Naive thymus-derived CD4-positive, alpha-beta T cell (primary cell): Measurements from ENCODE around the gene GRHL3. TPM values are rescaled to one million over a fixed set of nuclear protein-coding genes. Genes with fewer than 3 reads are reported as not detected.

Source experiments
- ATAC-seq: fragments of 150-1000 bp; cut with Tn5 transposase; 2 replicates; pipeline ENCODE4 v1.10.0; 2021; ENCODE audit warnings: mild to moderate bottlenecking, moderate library complexity
- CTCF ChIA-PET: fragments of 350-600 bp; sonication (Branson Sonifier 250); formaldehyde crosslinking; loops from one replicate; lab custom pipeline; 2021; ENCODE audit warnings: antibody characterized with exemption; lab: Charles Lee
- POLR2A ChIA-PET: fragments of 350-600 bp; sonication (Branson Sonifier 250); formaldehyde crosslinking; loops from one replicate; lab custom pipeline; 2021; ENCODE audit warnings: antibody characterized with exemption, inconsistent platforms; lab: Charles Lee
- DNase-seq, 9 donors: peaks; one replicate each; pipeline versions ENCODE4 v3.0.0 to v3.0.0-alpha.2; 2020 to 2022; ENCODE audit warnings: mixed read lengths in 1 of 9
- H3K27ac ChIP-seq: one replicate; pipeline ENCODE4 v1.7.0; 2013; ENCODE audit warnings: mild to moderate bottlenecking, low read depth, low read length, moderate library complexity
- H3K27me3 ChIP-seq, 2 donors: one replicate each; pipeline ENCODE4 v1.7.0; 2013; ENCODE audit warnings: low read length in 2 of 2, mild to moderate bottlenecking in 2 of 2, moderate library complexity in 2 of 2; ENCODE audit not compliant: control insufficient read depth in 2 of 2, insufficient read depth in 2 of 2
- H3K36me3 ChIP-seq, 3 experiments: 1 replicate in 2 of 3; 2 replicates in 1 of 3; pipeline ENCODE4 v1.7.0; 2013; ENCODE audit warnings: low read length in 3 of 3, mild to moderate bottlenecking in 3 of 3, moderate library complexity in 1 of 3; ENCODE audit not compliant: insufficient read depth in 3 of 3, control insufficient read depth in 2 of 3
- H3K4me1 ChIP-seq, 2 donors: one replicate each; pipeline ENCODE4 v1.7.0; 2013; ENCODE audit warnings: low read length in 2 of 2, mild to moderate bottlenecking in 2 of 2, moderate library complexity in 1 of 2; ENCODE audit not compliant: control insufficient read depth in 2 of 2, insufficient read depth in 2 of 2
- H3K4me3 ChIP-seq: 2 replicates; pipeline ENCODE4 v1.7.0; 2013; ENCODE audit warnings: mild to moderate bottlenecking, low read length
- H3K9me3 ChIP-seq, 3 experiments: 1 replicate in 2 of 3; 2 replicates in 1 of 3; pipeline ENCODE4 v1.7.0; 2013; ENCODE audit warnings: low read length in 3 of 3; ENCODE audit not compliant: control insufficient read depth in 2 of 3
- H3K27ac Mint-ChIP-seq, 9 donors: one replicate each; pipeline ENCODE4 v1.8.0; 2020 to 2022; ENCODE audit warnings: mixed read lengths in 9 of 9, mild to moderate bottlenecking in 8 of 9, moderate library complexity in 5 of 9, inconsistent platforms in 2 of 9
- H3K27me3 Mint-ChIP-seq, 5 donors: one replicate each; pipeline ENCODE4 v1.8.0; 2021 to 2022; ENCODE audit warnings: mixed read lengths in 5 of 5, mild to moderate bottlenecking in 1 of 5
- H3K36me3 Mint-ChIP-seq, 5 donors: one replicate each; pipeline ENCODE4 v1.8.0; 2020 to 2022; ENCODE audit warnings: mixed read lengths in 5 of 5, mild to moderate bottlenecking in 3 of 5, inconsistent platforms in 1 of 5
- H3K4me1 Mint-ChIP-seq, 7 donors: one replicate each; pipeline ENCODE4 v1.8.0; 2020 to 2022; ENCODE audit warnings: mixed read lengths in 7 of 7, mild to moderate bottlenecking in 3 of 7, inconsistent platforms in 1 of 7
- H3K4me3 Mint-ChIP-seq, 10 donors: one replicate each; pipeline ENCODE4 v1.8.0; 2020 to 2022; ENCODE audit warnings: mild to moderate bottlenecking in 10 of 10, mixed read lengths in 10 of 10, moderate library complexity in 6 of 10, inconsistent platforms in 2 of 10
- H3K9me3 Mint-ChIP-seq, 11 donors: one replicate each; pipeline ENCODE4 v1.8.0; 2020 to 2022; ENCODE audit warnings: mixed read lengths in 11 of 11, mild to moderate bottlenecking in 4 of 11, inconsistent platforms in 1 of 11, moderate library complexity in 1 of 11
- intact Hi-C, 2 donors: fragments of 100-400 bp; cut with micrococcal nuclease; formaldehyde crosslinking; loops; one replicate each; pipeline ENCODE4 v1.15.1; 2023
- polyA plus RNA-seq, 2 donors: library from polyadenylated mRNA; unstranded; fragments of 300-500 nt; fragmentation: Illumina TruSeq; gene quantifications; one replicate each; pipeline ENCODE4 v1.2.3, GENCODE V29; 2021
- total RNA-seq, 6 experiments: library from RNA in 5 of 6; stranded (reverse) in 5 of 6; gene quantifications; 1 replicate in 5 of 6; 2 replicates in 1 of 6; pipeline ENCODE4 v1.2.3 and lab custom pipeline; 2021 to 2026

Gene GRHL3
- total and polyA plus RNA-seq, 7 experiments from 2014 or later: not detected

DNA sequence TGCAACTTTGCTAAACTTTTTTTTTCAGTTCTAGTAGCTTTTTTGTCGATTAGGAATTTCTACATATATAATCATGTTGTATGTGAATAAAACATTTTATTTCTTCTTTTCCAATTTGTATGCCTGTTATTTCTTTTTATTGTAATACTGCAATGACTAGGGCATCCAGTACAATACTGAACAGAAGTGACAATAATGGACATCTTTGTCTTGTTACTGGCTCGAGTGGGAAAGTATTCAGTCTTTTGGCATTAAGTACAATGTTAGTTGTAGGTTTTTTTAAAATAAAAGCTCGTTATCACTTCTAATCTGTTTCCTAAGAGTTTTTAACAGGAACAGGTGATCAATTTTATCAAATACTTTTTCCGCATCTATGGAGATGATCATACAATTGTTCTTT, 84.6 kb downstream of the GRHL3 start:
- Mint-ChIP-seq H3K9me3 (peaks cover 0 to 4% (median 0%) of the 10 kb centered on the region in 11 donors), H3K27ac (no peak overlapping the region), H3K36me3 (peaks cover 4 to 20% (median 10%) of the 10 kb centered on the region in 5 donors), H3K4me1 (no peaks in the 10 kb centered on the region), H3K4me3 (no peak overlapping the region), H3K27me3 (peaks cover 0 to 4% (median 0%) of the 10 kb centered on the region in 5 donors)
- H3K27me3 ChIP-seq: no peaks in the 10 kb centered on the region
- no peak overlapping the region for H3K27ac ChIP-seq
- DNase-seq (no peak), ATAC-seq (no peak)
- H3K4me3 ChIP-seq: no peak overlapping the region
- no peaks in the 10 kb centered on the region for H3K9me3 ChIP-seq
- POLR2A ChIA-PET: interaction anchor here (0.6 to 1.8 kb wide), 2 partner anchors 10 to 98 kb away, joined by 3 to 5 read pairs; no protein-coding TSS in a partner anchor
- intact Hi-C loops: no loop called here
- no peaks in the 10 kb centered on the region for H3K36me3 ChIP-seq
- H3K4me1 ChIP-seq: no peaks in the 10 kb centered on the region
- CTCF ChIA-PET: interaction anchor here (0.7 to 1.7 kb wide), 6 partner anchors 12 to 232 kb away, joined by 3 to 9 read pairs (median 5); partner anchors contain the start of gene NIPAL3

Other genes starting within 250 kb of the GRHL3 start
- gene MYOM3, start 207.2 kb upstream of the GRHL3 start, total RNA-seq: not detected
- gene MYOM3, start 207.2 kb upstream of the GRHL3 start, polyA plus RNA-seq: not detected
- gene IL22RA1, start 176.2 kb upstream of the GRHL3 start, total RNA-seq: not detected
- not detected for gene IL22RA1, start 176.2 kb upstream of the GRHL3 start, polyA plus RNA-seq
- 1 to 10 TPM; 1.0 to 3.9 (median 2.6) TPM for gene IFNLR1, start 132.1 kb upstream of the GRHL3 start, total RNA-seq
- under 1 TPM; 0.08 to 0.75 TPM for gene IFNLR1, start 132.1 kb upstream of the GRHL3 start, polyA plus RNA-seq
- gene STPG1, start 94.4 kb downstream of the GRHL3 start, total RNA-seq: 1 to 10 TPM; 3.1 to 6.4 (median 5.3) TPM
- 10 to 100 TPM in 1 of 2 donors, 1 to 10 TPM in 1; 5.3 to 10.1 TPM for gene STPG1, start 94.4 kb downstream of the GRHL3 start, polyA plus RNA-seq
- gene NIPAL3, start 96.4 kb downstream of the GRHL3 start, total RNA-seq: 10 to 100 TPM; 35.5 to 65.0 (median 54.5) TPM
- 100 to 1,000 TPM in 1 of 2 donors, 10 to 100 TPM in 1; 84.1 to 127 TPM for gene NIPAL3, start 96.4 kb downstream of the GRHL3 start, polyA plus RNA-seq
- gene RCAN3, start 183.5 kb downstream of the GRHL3 start, total RNA-seq: 100 to 1,000 TPM in 4 of 5 experiments, 10 to 100 TPM in 1; 68.5 to 247 (median 183) TPM
- 100 to 1,000 TPM; 171 to 179 TPM for gene RCAN3, start 183.5 kb downstream of the GRHL3 start, polyA plus RNA-seq
- under 1 TPM in 1 of 5 experiments, not detected in 4; 0.13 TPM for gene NCMAP, start 236.7 kb downstream of the GRHL3 start, total RNA-seq
- under 1 TPM; 0.10 to 0.12 TPM for gene NCMAP, start 236.7 kb downstream of the GRHL3 start, polyA plus RNA-seq